ENCODE results near the gene RNASEH2A. TPM values are rescaled to one million over a fixed set of nuclear protein-coding genes. Genes with fewer than 3 reads are reported as not detected.
A peak's percentile ranks its signal among the peaks of the same experiment; 100 is the strongest.

The RNASEH2A gene
- total RNA-seq (2021): 79.5 and 86.0 TPM in 2 replicates
- long read RNA-seq, transcript RNASEH2A-201 (8 exons, 2,753 nt): major isoform, 351 of 393 reads
- long read RNA-seq, transcript RNASEH2A-204 (6 exons, 1,245 nt): minor isoform, 5 of 393 reads
- long read RNA-seq, partial matches to known transcripts: 5 of 393 reads
- long read RNA-seq, other reads (novel, unspliced or antisense): 28 of 393 reads

DNA sequence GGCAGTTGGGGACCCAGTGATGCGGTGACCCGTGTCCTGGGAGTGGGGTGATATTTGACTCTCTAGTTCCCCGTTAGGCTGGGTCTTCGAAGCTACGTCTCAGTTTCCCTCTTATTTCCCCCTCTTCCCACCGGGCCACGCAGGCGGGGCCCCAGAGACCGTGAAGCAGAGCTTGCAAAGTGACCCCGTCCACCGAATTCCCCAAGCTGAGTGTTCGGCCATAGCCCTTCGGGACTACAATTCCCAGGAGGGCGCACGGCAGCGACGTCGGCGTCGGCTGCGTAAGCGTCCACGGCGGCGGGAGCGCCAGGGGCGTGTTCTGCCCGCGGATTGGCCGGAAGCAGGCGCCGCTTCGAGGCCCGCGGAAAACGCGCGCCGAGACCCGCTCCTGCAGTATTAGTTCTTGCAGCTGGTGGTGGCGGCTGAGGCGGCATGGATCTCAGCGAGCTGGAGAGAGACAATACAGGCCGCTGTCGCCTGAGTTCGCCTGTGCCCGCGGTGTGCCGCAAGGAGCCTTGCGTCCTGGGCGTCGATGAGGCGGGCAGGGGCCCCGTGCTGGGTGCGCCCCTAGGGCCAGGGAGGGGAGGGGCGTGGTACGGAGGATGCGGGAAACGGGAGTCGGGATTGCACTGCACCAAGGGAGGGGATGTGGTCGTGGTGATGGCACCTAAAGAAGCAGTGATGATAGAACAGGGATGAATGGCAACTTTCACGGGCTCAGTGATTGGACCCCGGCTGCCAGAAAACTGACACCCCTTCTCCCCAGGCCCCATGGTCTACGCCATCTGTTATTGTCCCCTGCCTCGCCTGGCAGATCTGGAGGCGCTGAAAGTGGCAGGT, at the start of gene RNASEH2A:
Gene RNASEH2A, plus strand, starts transcription at position 343 of the 840 bp plus-strand sequence. Its CDS starts 90 bp downstream, at position 433.
- Histone ChIP-seq H4K5ac (ENCODE audit: insufficient read length, low read depth, low read length) (no peak within 1 kb of the TSS), H3T11ph (ENCODE audit: low read length) (no peak within 1 kb of the TSS), H3K56ac (ENCODE audit: insufficient read length, low read depth, low read length) (peak within 1 kb of the TSS; percentile 21), H3K23ac (ENCODE audit: insufficient read length, low read depth, low read length) (no peak within 1 kb of the TSS), H2BK120ac (ENCODE audit: low read depth, low read length, poor library complexity, severe bottlenecking) (no peak within 1 kb of the TSS), H3K27ac (ENCODE audit: insufficient read length, low read depth, low read length) (no peak within 1 kb of the TSS), H2BK20ac (ENCODE audit: low read depth, low read length, poor library complexity, severe bottlenecking) (no peak within 1 kb of the TSS), H3K4me2 (ENCODE audit: insufficient read depth, insufficient read length, low read length) (peak within 1 kb of the TSS; percentile 92), H3K27me3 (ENCODE audit: insufficient read depth, low read length) (no peaks in the 10 kb centered on the region), H2BK15ac (ENCODE audit: low read depth, low read length) (no peak within 1 kb of the TSS), H3K9me3 (ENCODE audit: control insufficient read depth, low read depth, low read length) (no peaks in the 10 kb centered on the region), H4K91ac (ENCODE audit: insufficient read length, low read depth, low read length) (no peak within 1 kb of the TSS), H2AK5ac (ENCODE audit: insufficient read length, low read length) (no peak within 1 kb of the TSS), H2BK12ac (ENCODE audit: insufficient read length, low read depth, low read length) (no peak within 1 kb of the TSS), H3K23me2 (ENCODE audit: insufficient read length, low read depth, low read length, poor library complexity, severe bottlenecking) (peaks cover 19% of the 10 kb centered on the region), H3K9ac (ENCODE audit: extremely low read depth, insufficient read length, low read length) (peak within 1 kb of the TSS; percentile 72), H3K79me2 (ENCODE audit: insufficient read depth, low read length) (no peaks in the 10 kb centered on the region), H3K4me1 (ENCODE audit: insufficient read depth, low read length) (no peaks in the 10 kb centered on the region), H3K14ac (ENCODE audit: insufficient read depth, low read length) (peak within 1 kb of the TSS; percentile 85), H2BK5ac (ENCODE audit: insufficient read length, low read length) (no peak within 1 kb of the TSS), H3K4ac (ENCODE audit: low read depth, low read length) (no peak within 1 kb of the TSS), H4K8ac (replicated peaks; ENCODE audit: insufficient read length, low read depth, low read length) (no peak within 1 kb of the TSS), H3K18ac (ENCODE audit: insufficient read length, low read depth, low read length) (peak within 1 kb of the TSS; percentile 74), H2AFZ (ENCODE audit: low read length) (no peak within 1 kb of the TSS), H3K79me1 (ENCODE audit: insufficient read depth, low read depth, low read length, poor library complexity, severe bottlenecking) (no peaks in the 10 kb centered on the region), H4K20me1 (ENCODE audit: control insufficient read depth, insufficient read depth, insufficient read length) (no peaks in the 10 kb centered on the region)
- Mint-ChIP-seq H3K4me3 (peak within 1 kb of the TSS; percentile 95 to 96), H3K27ac (peak within 1 kb of the TSS; percentile 62 to 97 (median 97); a peak in 6 of 7 replicates), H3K9me3 (no peaks in the 10 kb centered on the region; a peak in 1 of 5 replicates), H3K36me3 (ENCODE audit: insufficient read depth in 1 of 3, low read depth in 3 of 3) (peaks cover 9 to 41% (median 27%) of the 10 kb centered on the region in 3 experiments), H3K4me1 (peaks cover 10 to 21% of the 10 kb centered on the region in 2 experiments), H3K27me3 (ENCODE audit: low read depth) (peaks cover 6% of the 10 kb centered on the region)
- WGBS (ENCODE audit: extremely low coverage, insufficient read length, low lambda C conversion rate): no CpG with 5 or more reads among the region's 66 CpGs
- TF ChIP-seq, protein P1, sequence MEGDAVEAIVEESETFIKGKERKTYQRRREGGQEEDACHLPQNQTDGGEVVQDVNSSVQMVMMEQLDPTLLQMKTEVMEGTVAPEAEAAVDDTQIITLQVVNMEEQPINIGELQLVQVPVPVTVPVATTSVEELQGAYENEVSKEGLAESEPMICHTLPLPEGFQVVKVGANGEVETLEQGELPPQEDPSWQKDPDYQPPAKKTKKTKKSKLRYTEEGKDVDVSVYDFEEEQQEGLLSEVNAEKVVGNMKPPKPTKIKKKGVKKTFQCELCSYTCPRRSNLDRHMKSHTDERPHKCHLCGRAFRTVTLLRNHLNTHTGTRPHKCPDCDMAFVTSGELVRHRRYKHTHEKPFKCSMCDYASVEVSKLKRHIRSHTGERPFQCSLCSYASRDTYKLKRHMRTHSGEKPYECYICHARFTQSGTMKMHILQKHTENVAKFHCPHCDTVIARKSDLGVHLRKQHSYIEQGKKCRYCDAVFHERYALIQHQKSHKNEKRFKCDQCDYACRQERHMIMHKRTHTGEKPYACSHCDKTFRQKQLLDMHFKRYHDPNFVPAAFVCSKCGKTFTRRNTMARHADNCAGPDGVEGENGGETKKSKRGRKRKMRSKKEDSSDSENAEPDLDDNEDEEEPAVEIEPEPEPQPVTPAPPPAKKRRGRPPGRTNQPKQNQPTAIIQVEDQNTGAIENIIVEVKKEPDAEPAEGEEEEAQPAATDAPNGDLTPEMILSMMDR (conservative IDR thresholded peaks at IDR 0.05): no peak
- DNase-seq: peak; percentile 91
